IMR-90 (cell line): Measurements from ENCODE around the gene TPX2. TPM values are rescaled to one million over a fixed set of nuclear protein-coding genes. Genes with fewer than 3 reads are reported as not detected.

Experiments used
- ATAC-seq: fragments of 200-7000 bp; cut with Tn5 transposase; 2 replicates; pipeline ENCODE4 v1.9.1; 2020; ENCODE audit warnings: low read depth, mild to moderate bottlenecking, moderate library complexity
- BruUV-seq: library from RNA; stranded (reverse); fragments of 400-500 nt; replicated peaks from 2 replicates; lab custom pipeline; 2021; lab: Mats Ljungman, UMichigan
- CTCF ChIA-PET: fragments of 300-600 bp; formaldehyde crosslinking; extraction: SDS; loops from one replicate; lab custom pipeline; 2021; ENCODE audit warnings: antibody characterized with exemption; lab: Yijun Ruan, JAX
- POLR2A ChIA-PET: fragments of 300-600 bp; sonication (Branson Sonifier 250); formaldehyde crosslinking; loops from one replicate; lab custom pipeline; 2022; ENCODE audit warnings: antibody characterized with exemption; ENCODE audit not compliant: unreplicated experiment; lab: Charles Lee
- DNase-seq: peaks from one replicate; pipeline ENCODE4 v3.0.0; 2013
- H2AFZ ChIP-seq: replicated peaks from 2 replicates; pipeline ENCODE3; 2013; ENCODE audit warnings: low read length, mild to moderate bottlenecking; ENCODE audit not compliant: poor library complexity
- H2AK5ac ChIP-seq: 2 replicates; pipeline ENCODE4 v1.6.1; 2013; ENCODE audit warnings: low read depth, low read length, inconsistent platforms
- H2AK9ac ChIP-seq: replicated peaks from 2 replicates; pipeline ENCODE3; 2013; ENCODE audit warnings: mild to moderate bottlenecking, low read depth, low read length, moderate library complexity; ENCODE audit not compliant: poor library complexity
- H2BK120ac ChIP-seq: 2 replicates; pipeline ENCODE4 v1.6.1; 2013; ENCODE audit warnings: low read depth, low read length, inconsistent platforms
- H2BK15ac ChIP-seq: 3 replicates; pipeline ENCODE4 v1.6.1; 2013; ENCODE audit warnings: low read depth, low read length, inconsistent platforms
- H2BK20ac ChIP-seq: 2 replicates; pipeline ENCODE4 v1.6.1; 2013; ENCODE audit warnings: low read depth, mild to moderate bottlenecking, inconsistent platforms, low read length, moderate library complexity
- H2BK5ac ChIP-seq: 2 replicates; pipeline ENCODE4 v1.6.1; 2013; ENCODE audit warnings: mild to moderate bottlenecking, low read depth, low read length, inconsistent platforms; ENCODE audit not compliant: poor library complexity, severe bottlenecking
- H3K14ac ChIP-seq: replicated peaks from 2 replicates; pipeline ENCODE4 v1.6.1; 2013; ENCODE audit warnings: low read depth, low read length, inconsistent platforms
- H3K18ac ChIP-seq: 2 replicates; pipeline ENCODE4 v1.6.1; 2013; ENCODE audit warnings: low read depth, low read length, control low read depth
- H3K23ac ChIP-seq: 2 replicates; pipeline ENCODE4 v1.6.1; 2013; ENCODE audit warnings: low read depth, low read length, inconsistent platforms
- H3K27ac ChIP-seq: 2 replicates; pipeline ENCODE4 v1.5.1; 2013; ENCODE audit warnings: mild to moderate bottlenecking, control low read depth, low read length; ENCODE audit not compliant: insufficient read depth
- H3K27me3 ChIP-seq: 2 replicates; pipeline ENCODE4 v1.6.1; 2013; ENCODE audit warnings: low read length; ENCODE audit not compliant: control insufficient read depth, insufficient read depth
- H3K36me3 ChIP-seq: 2 replicates; pipeline ENCODE4 v1.6.1; 2013; ENCODE audit warnings: low read length, mixed read lengths; ENCODE audit not compliant: control insufficient read depth, insufficient read depth
- H3K4ac ChIP-seq: 2 replicates; pipeline ENCODE4 v1.6.1; 2013; ENCODE audit warnings: low read depth, low read length, inconsistent platforms
- H3K4me1 ChIP-seq: 2 replicates; pipeline ENCODE4 v1.6.1; 2013; ENCODE audit warnings: low read length, mixed read lengths; ENCODE audit not compliant: control insufficient read depth, insufficient read depth
- H3K4me2 ChIP-seq: 2 replicates; pipeline ENCODE4 v1.6.1; 2013; ENCODE audit warnings: low read depth, mild to moderate bottlenecking, control low read depth, low read length, moderate library complexity
- H3K4me3 ChIP-seq: 2 replicates; pipeline ENCODE4 v1.5.1; 2013; ENCODE audit warnings: low read depth, mild to moderate bottlenecking, control low read depth, low read length, moderate library complexity; ENCODE audit not compliant: insufficient read depth
- H3K56ac ChIP-seq: 2 replicates; pipeline ENCODE4 v1.6.1; 2013; ENCODE audit warnings: low read length, inconsistent platforms; ENCODE audit not compliant: insufficient read depth; ENCODE audit errors: extremely low read depth
- H3K79me1 ChIP-seq, 2 experiments: 2 replicates each; pipeline ENCODE4 v1.6.1; 2013; ENCODE audit warnings: low read length in 2 of 2, inconsistent platforms in 1 of 2, low read depth in 1 of 2
- H3K9ac ChIP-seq: 2 replicates; pipeline ENCODE4 v1.6.1; 2013; ENCODE audit warnings: low read depth, low read length, control low read depth
- H3K9me1 ChIP-seq: 2 replicates; pipeline ENCODE4 v1.6.1; 2013; ENCODE audit warnings: low read length, inconsistent platforms; ENCODE audit not compliant: insufficient read depth
- H3K9me3 ChIP-seq: 2 replicates; pipeline ENCODE4 v1.6.1; 2013; ENCODE audit warnings: low read length; ENCODE audit not compliant: control insufficient read depth, insufficient read depth
- H4K20me1 ChIP-seq: 2 replicates; pipeline ENCODE4 v1.6.1; 2013; ENCODE audit warnings: low read length, inconsistent platforms; ENCODE audit not compliant: insufficient read depth
- H4K5ac ChIP-seq: 2 replicates; pipeline ENCODE4 v1.6.1; 2013; ENCODE audit warnings: mild to moderate bottlenecking, low read depth, low read length, control low read depth
- H4K8ac ChIP-seq, 2 experiments: 2 replicates each; pipeline ENCODE4 v1.6.1; 2013; ENCODE audit warnings: low read depth in 2 of 2, low read length in 2 of 2, control low read depth in 1 of 2, inconsistent platforms in 1 of 2
- H4K91ac ChIP-seq: 2 replicates; pipeline ENCODE4 v1.6.1; 2013; ENCODE audit warnings: low read depth, low read length, inconsistent platforms; ENCODE audit not compliant: insufficient read depth
- BHLHE40 ChIP-seq: fragments of 150-350 bp; IDR thresholded peaks from 2 replicates; pipeline ENCODE4 v1.6.1; 2016; ENCODE audit warnings: mild to moderate bottlenecking, low read depth, low read length
- CEBPB ChIP-seq: IDR thresholded peaks from 2 replicates; pipeline ENCODE4 v1.6.1; 2012; ENCODE audit warnings: low read depth, low read length, improper control_type of control experiment
- FOS ChIP-seq: fragments of 150-350 bp; IDR thresholded peaks from 2 replicates; pipeline ENCODE4 v1.6.1; 2016; ENCODE audit warnings: low read depth, low read length
- RFX5 ChIP-seq: IDR thresholded peaks from 2 replicates; pipeline ENCODE4 v1.8.0; 2012; ENCODE audit warnings: low read depth, mild to moderate bottlenecking, low read length, moderate library complexity
- SMC3 ChIP-seq: fragments of 150-350 bp; IDR thresholded peaks from 2 replicates; pipeline ENCODE4 v1.6.1; 2016; ENCODE audit warnings: low read depth, mild to moderate bottlenecking, antibody characterized with exemption, low read length, moderate library complexity
- WGBS, 2 experiments: methylation state at CpG; one replicate each; pipeline versions ENCODE4 v1.1.5 to v1.1.7; 2013; ENCODE audit warnings: missing lambda C conversion rate in 2 of 2; ENCODE audit not compliant: insufficient read length in 1 of 2; ENCODE audit errors: extremely low coverage in 2 of 2; 5-methylcytosine and 5-hydroxymethylcytosine counted together
- dilution Hi-C: fragments of 300-500 bp; cut with HindIII; formaldehyde crosslinking; loops from one replicate; pipeline ENCODE4 v1.14.3; 2018; ENCODE audit warnings: low sequenced_read_pairs; ENCODE audit not compliant: unreplicated experiment
- in situ Hi-C: fragments of 300-500 bp; cut with MboI; formaldehyde crosslinking; loops from 3 replicates; pipeline ENCODE4 v1.14.3; 2019; ENCODE audit warnings: low sequenced_read_pairs, inconsistent platforms, mixed read lengths
- intact Hi-C: fragments of 100-400 bp; cut with micrococcal nuclease; formaldehyde crosslinking; loops from 2 replicates; pipeline ENCODE4 v1.10.0; 2022
- polyA plus RNA-seq, 3 experiments: library from polyadenylated mRNA; depleted of rRNA; stranded (reverse); fragments of >200 nt; gene quantifications; 2 replicates each; pipeline ENCODE4 v1.2.3, GENCODE V29; 2012; ENCODE audit warnings: low replicate concordance in 1 of 3
- total RNA-seq: library from RNA; depleted of rRNA; stranded (reverse); fragments of >200 nt; gene quantifications from 2 replicates; pipeline ENCODE4 v1.2.3, GENCODE V29; 2012
- TF ChIP-seq, protein P1 (sequence below): fragments of 150-350 bp; IDR thresholded peaks from 2 replicates; pipeline ENCODE4 v1.6.1; 2017; ENCODE audit warnings: mild to moderate bottlenecking, antibody characterized with exemption, low read length, low read depth
- TF ChIP-seq, protein P2 (sequence below): fragments of 150-350 bp; IDR thresholded peaks from 2 replicates; pipeline ENCODE4 v1.6.1; 2016; ENCODE audit warnings: low read depth, mild to moderate bottlenecking, low read length, moderate library complexity, borderline replicate concordance

The TPX2 gene
- total and polyA plus RNA-seq, 2 of the 4 experiments (the other 2 are of a cell fraction) = 28.5 to 72.2 TPM

DNA sequence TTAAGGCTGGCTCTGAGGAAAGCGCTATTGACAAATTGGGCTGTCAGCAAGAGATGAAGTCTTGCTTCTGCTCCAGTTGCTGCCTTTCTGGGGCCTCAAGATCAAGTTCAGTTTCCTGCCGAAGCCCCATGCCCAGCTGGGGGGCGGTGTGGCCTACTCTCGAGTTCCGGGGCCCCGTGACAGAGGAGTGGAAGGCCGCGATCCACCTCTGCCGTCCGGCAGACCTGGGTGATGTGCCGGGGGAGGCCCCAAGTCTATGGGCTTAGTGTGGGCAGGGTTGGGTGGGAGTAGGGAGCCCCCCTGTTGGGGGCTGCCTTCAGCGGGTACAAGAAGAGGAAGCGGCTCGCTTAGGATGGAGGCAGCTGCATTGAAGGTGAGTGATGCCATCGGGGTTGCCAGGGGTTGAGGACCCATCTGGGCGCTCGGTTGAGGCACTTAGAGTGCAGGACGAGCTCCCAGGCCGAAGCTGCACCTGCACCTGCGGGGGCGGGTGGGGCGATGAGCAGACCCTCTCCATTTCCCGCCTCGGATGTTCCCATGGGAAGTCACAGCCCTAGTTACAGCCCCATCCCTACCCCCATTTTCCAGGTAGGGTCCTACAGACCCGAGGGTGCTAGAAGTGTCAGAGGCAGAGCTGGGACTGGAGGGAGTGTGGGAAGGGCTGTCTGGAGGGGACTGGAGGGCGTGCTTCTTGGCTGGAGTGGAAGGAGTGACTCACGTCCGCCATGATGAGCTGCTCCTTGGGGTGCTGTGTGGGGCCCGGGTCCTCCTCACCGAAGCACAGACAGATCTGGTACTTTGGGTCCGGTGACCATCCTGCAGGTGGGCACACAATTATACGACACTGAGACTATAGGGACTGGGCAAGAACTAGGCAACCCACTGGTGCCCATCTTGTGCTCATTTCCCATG, 109.3 kb downstream of the TPX2 start (continued):
- TF ChIP-seq BHLHE40 = no peak
- TF ChIP-seq RFX5 = no peak

DNA sequence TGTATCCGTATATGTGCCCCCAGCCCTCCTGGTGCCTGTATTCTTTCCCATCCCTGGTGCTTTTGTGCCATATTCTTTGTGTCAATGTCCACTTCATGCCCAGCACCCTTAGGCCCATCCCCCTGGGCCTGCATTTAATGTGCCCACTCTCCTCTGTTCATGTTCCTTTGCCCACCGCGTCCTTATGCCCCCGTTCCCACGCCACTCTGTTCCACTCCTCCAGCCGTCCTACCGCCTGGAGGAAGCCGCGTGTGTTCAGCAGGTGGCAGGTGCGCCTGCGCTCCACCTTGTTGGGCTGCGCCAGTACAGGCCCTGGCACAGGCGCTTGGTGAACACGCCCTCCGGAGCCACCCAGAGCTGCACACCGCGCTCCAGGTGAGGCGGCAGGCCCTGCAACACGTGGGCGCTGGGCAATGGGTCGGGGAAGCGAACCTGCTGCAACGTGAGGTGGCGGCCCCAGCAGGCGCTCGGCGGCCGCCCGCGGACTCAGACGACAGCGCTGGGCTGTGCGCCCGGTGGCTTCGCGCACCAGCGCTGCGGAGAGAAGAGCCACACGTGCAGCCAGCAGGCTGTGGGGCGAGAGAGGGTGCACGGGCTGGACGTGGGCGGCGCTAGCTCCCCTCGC, 110.3 kb downstream of the TPX2 start:
- Histone ChIP-seq H3K9ac (no peak overlapping the region), H3K4me1 (no peaks in the 10 kb centered on the region), H4K5ac (no peak overlapping the region), H2BK15ac (no peak overlapping the region), H3K9me3 (no peaks in the 10 kb centered on the region), H3K18ac (no peak overlapping the region), H4K20me1 (peaks cover 4% of the 10 kb centered on the region; the same call in 1 of the 2 replicates), H2BK5ac (no peak overlapping the region), H3K27me3 (peaks cover 60% of the 10 kb centered on the region), H3K4me3 (no peak overlapping the region), H3K4me2 (no peak overlapping the region), H3K9me1 (no peaks in the 10 kb centered on the region), H4K91ac (no peak overlapping the region), H2BK120ac (no peak overlapping the region), H3K27ac (no peak overlapping the region), H2BK20ac (no peak overlapping the region), H3K56ac (no peak overlapping the region), H4K8ac (no peak overlapping the region), H3K79me1 (no peaks in the 10 kb centered on the region), H2AK9ac (no peak overlapping the region), H3K23ac (no peak overlapping the region), H2AFZ (no peak overlapping the region), H3K4ac (no peak overlapping the region), H2AK5ac (no peak overlapping the region), H3K14ac (no peak overlapping the region), H3K36me3 (no peaks in the 10 kb centered on the region)
- CTCF ChIA-PET = no interaction called here
- in situ Hi-C loops (loop anchor here (25.0 kb wide), 2 partner anchors 638 to 813 kb away; partner anchors contain the start of gene C20orf203), dilution Hi-C loops (no loop called here), intact Hi-C loops (no loop called here)
- ATAC-seq = no peak
- no TSS peak for BruUV-seq
- 17% methylated on average over 22 of the region's 45 CpGs; no CpG with 5 or more reads in 1 of the 2 experiments for WGBS, 2 experiments
- no peak for DNase-seq
- POLR2A ChIA-PET = no interaction called here
- TF ChIP-seq, protein P1, sequence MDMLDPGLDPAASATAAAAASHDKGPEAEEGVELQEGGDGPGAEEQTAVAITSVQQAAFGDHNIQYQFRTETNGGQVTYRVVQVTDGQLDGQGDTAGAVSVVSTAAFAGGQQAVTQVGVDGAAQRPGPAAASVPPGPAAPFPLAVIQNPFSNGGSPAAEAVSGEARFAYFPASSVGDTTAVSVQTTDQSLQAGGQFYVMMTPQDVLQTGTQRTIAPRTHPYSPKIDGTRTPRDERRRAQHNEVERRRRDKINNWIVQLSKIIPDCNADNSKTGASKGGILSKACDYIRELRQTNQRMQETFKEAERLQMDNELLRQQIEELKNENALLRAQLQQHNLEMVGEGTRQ = no peak
- TF ChIP-seq CEBPB (no peak), FOS (no peak), BHLHE40 (peak; percentile 33; the same call in 1 of the 2 replicates), SMC3 (no peak)
- TF ChIP-seq, protein P2, sequence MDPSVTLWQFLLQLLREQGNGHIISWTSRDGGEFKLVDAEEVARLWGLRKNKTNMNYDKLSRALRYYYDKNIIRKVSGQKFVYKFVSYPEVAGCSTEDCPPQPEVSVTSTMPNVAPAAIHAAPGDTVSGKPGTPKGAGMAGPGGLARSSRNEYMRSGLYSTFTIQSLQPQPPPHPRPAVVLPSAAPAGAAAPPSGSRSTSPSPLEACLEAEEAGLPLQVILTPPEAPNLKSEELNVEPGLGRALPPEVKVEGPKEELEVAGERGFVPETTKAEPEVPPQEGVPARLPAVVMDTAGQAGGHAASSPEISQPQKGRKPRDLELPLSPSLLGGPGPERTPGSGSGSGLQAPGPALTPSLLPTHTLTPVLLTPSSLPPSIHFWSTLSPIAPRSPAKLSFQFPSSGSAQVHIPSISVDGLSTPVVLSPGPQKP = no peak
